Mesenchymal stem cell (in vitro differentiated cells and primary cell): ENCODE measurements around the gene MTOR.

Experiments used
- DNase-seq: peaks from one replicate; pipeline ENCODE4 v3.0.0-alpha.2; 2013
- H2AFZ ChIP-seq: one replicate; pipeline ENCODE4 v1.6.1; 2013; ENCODE audit warnings: low read depth, mild to moderate bottlenecking, control low read depth, inconsistent platforms, low read length, moderate library complexity
- H2AK5ac ChIP-seq: 2 replicates; pipeline ENCODE4 v1.6.1; 2013; ENCODE audit warnings: low read length, moderate library complexity, mild to moderate bottlenecking, inconsistent platforms; ENCODE audit not compliant: severe bottlenecking
- H2BK120ac ChIP-seq: one replicate; pipeline ENCODE4 v1.6.1; 2013; ENCODE audit warnings: low read depth, mild to moderate bottlenecking, inconsistent platforms, low read length, moderate library complexity
- H2BK12ac ChIP-seq, 2 experiments: one replicate each; pipeline ENCODE4 v1.6.1; 2013; ENCODE audit warnings: inconsistent platforms in 2 of 2, low read length in 2 of 2, mild to moderate bottlenecking in 2 of 2, moderate library complexity in 2 of 2, control low read depth in 1 of 2
- H2BK15ac ChIP-seq: one replicate; pipeline ENCODE4 v1.6.1; 2013; ENCODE audit warnings: mild to moderate bottlenecking, low read depth, inconsistent platforms; ENCODE audit not compliant: poor library complexity, severe bottlenecking
- H2BK5ac ChIP-seq: 2 replicates; pipeline ENCODE4 v1.6.1; 2013; ENCODE audit warnings: low read depth, mild to moderate bottlenecking, low read length, control low read depth, inconsistent platforms; ENCODE audit not compliant: poor library complexity, severe bottlenecking
- H3K14ac ChIP-seq, 2 experiments: one replicate each; pipeline ENCODE4 v1.6.1; 2013; ENCODE audit warnings: inconsistent platforms in 2 of 2, low read length in 2 of 2, control low read depth in 1 of 2, mild to moderate bottlenecking in 1 of 2, moderate library complexity in 1 of 2
- H3K18ac ChIP-seq, 2 experiments: one replicate each; pipeline ENCODE4 v1.6.1; 2013; ENCODE audit warnings: inconsistent platforms in 2 of 2, low read length in 2 of 2, control low read depth in 1 of 2, low read depth in 1 of 2, mild to moderate bottlenecking in 1 of 2
- H3K23ac ChIP-seq, 2 experiments: one replicate each; pipeline ENCODE4 v1.6.1; 2013; ENCODE audit warnings: inconsistent platforms in 2 of 2, low read length in 2 of 2, mild to moderate bottlenecking in 2 of 2, moderate library complexity in 2 of 2, control low read depth in 1 of 2
- H3K27ac ChIP-seq: 2 replicates; pipeline ENCODE4 v1.5.1; 2013; ENCODE audit warnings: mild to moderate bottlenecking, moderate library complexity, low read length, control low read depth, inconsistent platforms; ENCODE audit not compliant: poor library complexity, severe bottlenecking
- H3K27me3 ChIP-seq, 2 experiments: 2 replicates each; pipeline versions ENCODE4 v1.6.1 to v1.7.0; 2013; ENCODE audit warnings: low read length in 2 of 2, mild to moderate bottlenecking in 2 of 2, moderate library complexity in 2 of 2, control low read depth in 1 of 2, inconsistent platforms in 1 of 2; ENCODE audit not compliant: control insufficient read depth in 1 of 2, insufficient read depth in 1 of 2
- H3K36me3 ChIP-seq, 2 experiments: 2 replicates each; pipeline versions ENCODE4 v1.6.1 to v1.7.0; 2013; ENCODE audit warnings: low read length in 2 of 2, control low read depth in 1 of 2, inconsistent platforms in 1 of 2, low read depth in 1 of 2, mild to moderate bottlenecking in 1 of 2; ENCODE audit not compliant: insufficient read depth in 2 of 2, control insufficient read depth in 1 of 2
- H3K4ac ChIP-seq, 2 experiments: one replicate each; pipeline ENCODE4 v1.6.1; 2013; ENCODE audit warnings: inconsistent platforms in 2 of 2, low read length in 2 of 2, mild to moderate bottlenecking in 2 of 2, moderate library complexity in 2 of 2, control low read depth in 1 of 2, low read depth in 1 of 2
- H3K4me1 ChIP-seq: 2 replicates; pipeline ENCODE4 v1.6.1; 2013; ENCODE audit warnings: low read depth, low read length, control low read depth; ENCODE audit not compliant: control insufficient read depth, insufficient read depth
- H3K4me2 ChIP-seq: 2 replicates; pipeline ENCODE4 v1.6.1; 2013; ENCODE audit warnings: low read length, mild to moderate bottlenecking, inconsistent platforms; ENCODE audit not compliant: poor library complexity, severe bottlenecking
- H3K4me3 ChIP-seq, 2 experiments: 2 replicates each; pipeline versions ENCODE4 v1.5.1 to v1.7.0; 2013; ENCODE audit warnings: low read length in 2 of 2, mild to moderate bottlenecking in 2 of 2, control low read depth in 1 of 2, low read depth in 1 of 2; ENCODE audit not compliant: insufficient read depth in 1 of 2
- H3K79me1 ChIP-seq: replicated peaks from 2 replicates; pipeline ENCODE4 v1.6.1; 2013; ENCODE audit warnings: mild to moderate bottlenecking, control low read depth, low read length, inconsistent platforms; ENCODE audit not compliant: poor library complexity, severe bottlenecking
- H3K9ac ChIP-seq: 2 replicates; pipeline ENCODE4 v1.7.0; 2013; ENCODE audit warnings: mild to moderate bottlenecking, low read length, moderate library complexity
- H3K9me3 ChIP-seq: 2 replicates; pipeline ENCODE4 v1.7.0; 2013; ENCODE audit warnings: mild to moderate bottlenecking, low read length; ENCODE audit not compliant: control insufficient read depth
- H4K8ac ChIP-seq: one replicate; pipeline ENCODE4 v1.6.1; 2013; ENCODE audit warnings: inconsistent platforms, mild to moderate bottlenecking, low read length, moderate library complexity
- H4K91ac ChIP-seq: one replicate; pipeline ENCODE4 v1.6.1; 2013; ENCODE audit warnings: mild to moderate bottlenecking, low read length, inconsistent platforms
- WGBS: methylation state at CpG from one replicate; pipeline ENCODE4 v1.1.7; 2013; ENCODE audit warnings: mixed read lengths; 5-methylcytosine and 5-hydroxymethylcytosine counted together

The MTOR gene

GRCh38 chr1:11070876-11071275 is 191.5 kb downstream of the MTOR start:
- 97% methylated on average over 11 of the region's 11 CpGs for WGBS
- Histone ChIP-seq H2BK12ac (no peak overlapping the region), H3K27me3 (no peaks in the 10 kb centered on the region), H2AFZ (no peak overlapping the region), H2BK15ac (no peak overlapping the region), H3K79me1 (peaks cover 28% of the 10 kb centered on the region), H3K18ac (no peak overlapping the region), H3K4me3 (no peak overlapping the region), H2BK120ac (no peak overlapping the region), H4K91ac (no peak overlapping the region), H3K36me3 (peaks cover 88 to 93% of the 10 kb centered on the region in 2 experiments), H2BK5ac (no peak overlapping the region), H3K9me3 (no peaks in the 10 kb centered on the region), H4K8ac (no peak overlapping the region), H2AK5ac (no peak overlapping the region), H3K4me1 (no peaks in the 10 kb centered on the region), H3K14ac (no peak overlapping the region), H3K23ac (no peak overlapping the region), H3K9ac (no peak overlapping the region), H3K4me2 (no peak overlapping the region), H3K27ac (no peak overlapping the region), H3K4ac (no peak overlapping the region)
- no peak for DNase-seq

- H4K8ac ChIP-seq = no peak overlapping the region
- H3K9ac ChIP-seq = no peak overlapping the region
- no peaks in the 10 kb centered on the region for H3K9me3 ChIP-seq
- peaks cover 32% of the 10 kb centered on the region for H3K79me1 ChIP-seq
- no peak overlapping the region for H3K23ac ChIP-seq
- H2BK15ac ChIP-seq = no peak overlapping the region
- 98% methylated on average over 17 of the region's 17 CpGs for WGBS
- no peak overlapping the region for H3K4ac ChIP-seq
- H3K4me3 ChIP-seq = no peak overlapping the region
- no peak for DNase-seq
- H3K27ac ChIP-seq = no peak overlapping the region
- no peak overlapping the region for H2BK5ac ChIP-seq
- no peak overlapping the region for H3K14ac ChIP-seq
- H2AFZ ChIP-seq = no peak overlapping the region
- no peaks in the 10 kb centered on the region for H3K4me1 ChIP-seq
- no peak overlapping the region for H4K91ac ChIP-seq
- H2BK12ac ChIP-seq = no peak overlapping the region
- peaks cover 85 to 89% of the 10 kb centered on the region in 2 experiments for H3K36me3 ChIP-seq
- no peak overlapping the region for H2AK5ac ChIP-seq
- no peak overlapping the region for H2BK120ac ChIP-seq
- H3K4me2 ChIP-seq = no peak overlapping the region
- H3K27me3 ChIP-seq = no peaks in the 10 kb centered on the region
- no peak overlapping the region for H3K18ac ChIP-seq
These were observed 193.5 kb downstream of the MTOR start for GRCh38 chr1:11068600-11069473.

GRCh38 chr1:11067716-11068599 is 194.4 kb downstream of the MTOR start:
- H3K4ac ChIP-seq = no peak overlapping the region

GRCh38 chr1:11065796-11066195 is 196.6 kb downstream of the MTOR start:
- Histone ChIP-seq H2AK5ac (no peak overlapping the region), H2BK120ac (no peak overlapping the region), H3K4me3 (no peak overlapping the region), H2BK15ac (no peak overlapping the region), H3K9ac (no peak overlapping the region), H3K36me3 (peaks cover 66 to 75% of the 10 kb centered on the region in 2 experiments), H4K91ac (no peak overlapping the region), H3K4ac (no peak overlapping the region), H3K18ac (no peak overlapping the region), H3K14ac (no peak overlapping the region), H2AFZ (no peak overlapping the region), H3K27me3 (no peaks in the 10 kb centered on the region), H2BK12ac (no peak overlapping the region), H3K23ac (no peak overlapping the region), H3K4me2 (no peak overlapping the region), H3K27ac (no peak overlapping the region), H3K4me1 (peaks cover 3% of the 10 kb centered on the region), H3K79me1 (peaks cover 34% of the 10 kb centered on the region), H2BK5ac (no peak overlapping the region), H4K8ac (no peak overlapping the region), H3K9me3 (no peaks in the 10 kb centered on the region)
- no peak for DNase-seq
- WGBS = no CpG with 5 or more reads among the region's 1 CpG

More at GRCh38 chr1:11067716-11068599, 194.4 kb downstream of the MTOR start:
- Histone ChIP-seq H3K18ac (no peak overlapping the region), H3K4me1 (no peaks in the 10 kb centered on the region), H3K27ac (no peak overlapping the region), H2BK12ac (no peak overlapping the region), H3K14ac (no peak overlapping the region), H3K4me2 (no peak overlapping the region), H2AK5ac (no peak overlapping the region), H2BK15ac (no peak overlapping the region), H4K91ac (no peak overlapping the region), H2BK120ac (no peak overlapping the region), H3K4me3 (no peak overlapping the region), H3K9me3 (no peaks in the 10 kb centered on the region), H3K27me3 (no peaks in the 10 kb centered on the region), H3K23ac (no peak overlapping the region), H2AFZ (no peak overlapping the region), H3K36me3 (peaks cover 87% of the 10 kb centered on the region in 2 experiments), H3K9ac (no peak overlapping the region), H2BK5ac (no peak overlapping the region), H3K79me1 (peaks cover 32% of the 10 kb centered on the region), H4K8ac (no peak overlapping the region)
- 98% methylated on average over 18 of the region's 18 CpGs for WGBS
- DNase-seq = no peak
